Frontal cortex (tissue), 4 donors: ENCODE measurements around the gene MINAR2. TPM values are rescaled to one million over a fixed set of nuclear protein-coding genes. Genes with fewer than 3 reads are reported as not detected.

ENCODE experiments used
- DNase-seq, 2 donors: peaks; one replicate each; pipeline ENCODE4 v3.0.0; 2012; ENCODE audit warnings: low spot score in 2 of 2
- FAIRE-seq: peaks from 2 replicates; lab custom pipeline; 2012; peaks lifted over from hg19 to GRCh38; lab: Jason Lieb, UNC
- total RNA-seq: library from RNA; depleted of rRNA; stranded (reverse); fragments of >200 nt; gene quantifications from one replicate; pipeline ENCODE4 v1.2.3, GENCODE V29; 2014
- donor health status: control.
- donor health status: control.
- donor health status: control.

Gene MINAR2, protein sequence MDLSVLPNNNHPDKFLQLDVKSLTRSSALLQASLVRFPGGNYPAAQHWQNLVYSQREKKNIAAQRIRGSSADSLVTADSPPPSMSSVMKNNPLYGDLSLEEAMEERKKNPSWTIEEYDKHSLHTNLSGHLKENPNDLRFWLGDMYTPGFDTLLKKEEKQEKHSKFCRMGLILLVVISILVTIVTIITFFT
- not detected for total RNA-seq

- DNase-seq: no peak
- no peak for FAIRE-seq
Measured at GRCh38 chr5:129747572-129748407, at the start of gene MINAR2. Gene MINAR2, plus strand, starts transcription at chr5:129748094. Its CDS starts 97 bp downstream, at chr5:129748191.

DNA sequence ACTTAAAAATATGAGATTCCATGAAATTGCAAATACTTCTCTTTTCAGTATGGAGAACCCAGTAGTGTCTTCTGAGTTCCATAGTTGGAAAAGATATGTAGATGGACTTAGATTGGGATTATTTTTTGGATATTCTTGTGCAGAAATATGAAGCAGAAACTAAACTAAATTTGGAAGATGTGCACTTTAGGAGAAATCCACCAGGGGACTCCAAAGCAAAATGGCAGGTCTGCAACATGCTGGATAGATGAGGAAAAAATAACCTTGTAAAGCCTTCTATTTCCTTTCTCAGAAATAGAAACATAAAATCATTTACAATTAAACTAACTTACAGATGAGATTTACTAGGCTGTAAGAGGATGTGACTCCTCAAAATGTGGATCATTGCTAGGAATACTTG lies 49.2 kb upstream of the MINAR2 start:
- DNase-seq (no peak), FAIRE-seq (no peak)

- DNase-seq: no peak
- no peak for FAIRE-seq
Measured at GRCh38 chr5:129716235-129716634, 31.7 kb upstream of the MINAR2 start.

- DNase-seq: no peak
- no peak for FAIRE-seq
Measured at GRCh38 chr5:129716651-129717050, 31.2 kb upstream of the MINAR2 start.

GRCh38 chr5:129717751-129718310 lies 30.1 kb upstream of the MINAR2 start:
- no peak for FAIRE-seq
- DNase-seq: no peak

- no peak for FAIRE-seq
Measured at GRCh38 chr5:129718471-129719090, 29.3 kb upstream of the MINAR2 start.

GRCh38 chr5:129724222-129724621 lies 23.7 kb upstream of the MINAR2 start:
- FAIRE-seq: no peak
- no peak for DNase-seq

More at GRCh38 chr5:129718471-129719090, 29.3 kb upstream of the MINAR2 start:
- DNase-seq: no peak

GRCh38 chr5:129724647-129725046 lies 23.2 kb upstream of the MINAR2 start:
- DNase-seq: no peak
- no peak for FAIRE-seq

GRCh38 chr5:129739773-129740172 lies 8.1 kb upstream of the MINAR2 start:
- DNase-seq (no peak), FAIRE-seq (no peak)

DNA sequence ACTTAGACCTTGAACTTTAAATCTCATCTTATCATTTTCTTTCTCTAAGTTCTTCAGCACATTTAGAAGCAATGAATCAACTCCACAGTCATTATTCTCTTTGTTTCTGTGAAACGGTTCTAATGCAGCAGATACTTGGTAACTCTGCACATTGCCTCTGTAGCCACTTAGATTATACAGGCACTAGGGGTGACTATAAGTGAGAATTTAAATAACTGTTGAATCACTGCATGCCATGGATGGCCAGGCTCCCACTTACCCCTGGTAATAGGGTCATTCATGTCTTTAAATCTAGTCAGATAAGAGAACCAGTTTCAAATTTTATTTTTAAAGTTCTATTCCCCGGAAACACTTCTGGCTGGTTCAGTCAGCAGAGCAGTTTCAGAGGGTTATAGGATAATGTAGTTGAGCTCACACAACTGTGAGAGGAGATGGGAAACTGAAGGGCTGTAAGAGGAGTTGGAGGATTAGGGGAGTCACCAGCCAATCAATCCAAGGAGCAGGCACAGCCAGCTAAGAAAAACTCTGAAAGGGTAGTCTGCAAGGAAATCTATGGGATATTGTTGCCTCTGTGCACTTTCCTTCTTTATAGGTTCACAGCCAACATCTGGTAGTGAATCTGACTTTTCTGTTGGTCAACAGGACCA lies 4.2 kb upstream of the MINAR2 start:
- FAIRE-seq: no peak

DNA sequence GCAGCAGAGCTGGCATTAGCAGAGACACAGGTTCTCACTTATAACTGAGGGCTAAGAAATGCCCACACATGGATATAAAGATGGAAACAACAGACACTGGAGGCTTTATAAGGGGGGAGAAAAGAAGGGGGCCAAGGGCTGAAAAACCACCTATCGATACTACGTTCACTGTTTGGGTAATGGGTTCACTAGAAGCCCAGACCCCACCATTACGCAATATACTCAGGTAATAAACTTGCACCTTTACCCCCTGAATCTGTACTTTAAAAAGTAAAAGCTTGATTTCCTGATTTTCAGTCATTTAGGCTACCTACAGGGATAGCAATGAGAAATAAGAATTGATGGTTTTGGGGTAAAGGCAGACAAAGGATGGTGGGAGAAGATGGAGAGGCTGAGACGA lies 1.9 kb upstream of the MINAR2 start:
- no peak for DNase-seq
- no peak for FAIRE-seq

More for the DNA sequence above, 4.2 kb upstream of the MINAR2 start:
- no peak for DNase-seq

DNA sequence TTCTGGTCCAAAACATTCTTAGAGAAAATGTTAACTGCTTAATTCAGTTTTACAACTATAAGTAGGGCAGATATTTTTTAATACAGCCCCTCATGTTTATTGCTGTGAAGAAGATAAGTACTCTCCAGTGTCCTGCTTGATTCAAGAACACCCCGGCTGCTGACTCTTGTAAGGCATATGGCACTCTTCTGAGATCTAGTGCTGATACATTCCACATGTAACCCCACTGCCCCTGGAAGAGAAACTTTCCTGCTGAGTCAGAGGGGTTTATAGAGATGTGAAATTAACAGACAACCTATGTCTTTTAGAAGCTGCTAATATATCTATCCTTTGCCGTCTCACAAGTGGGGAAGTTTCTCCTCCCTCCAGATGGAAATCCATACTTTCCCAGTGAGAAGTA lies 1.0 kb upstream of the MINAR2 start:
- DNase-seq (no peak), FAIRE-seq (no peak)

DNA sequence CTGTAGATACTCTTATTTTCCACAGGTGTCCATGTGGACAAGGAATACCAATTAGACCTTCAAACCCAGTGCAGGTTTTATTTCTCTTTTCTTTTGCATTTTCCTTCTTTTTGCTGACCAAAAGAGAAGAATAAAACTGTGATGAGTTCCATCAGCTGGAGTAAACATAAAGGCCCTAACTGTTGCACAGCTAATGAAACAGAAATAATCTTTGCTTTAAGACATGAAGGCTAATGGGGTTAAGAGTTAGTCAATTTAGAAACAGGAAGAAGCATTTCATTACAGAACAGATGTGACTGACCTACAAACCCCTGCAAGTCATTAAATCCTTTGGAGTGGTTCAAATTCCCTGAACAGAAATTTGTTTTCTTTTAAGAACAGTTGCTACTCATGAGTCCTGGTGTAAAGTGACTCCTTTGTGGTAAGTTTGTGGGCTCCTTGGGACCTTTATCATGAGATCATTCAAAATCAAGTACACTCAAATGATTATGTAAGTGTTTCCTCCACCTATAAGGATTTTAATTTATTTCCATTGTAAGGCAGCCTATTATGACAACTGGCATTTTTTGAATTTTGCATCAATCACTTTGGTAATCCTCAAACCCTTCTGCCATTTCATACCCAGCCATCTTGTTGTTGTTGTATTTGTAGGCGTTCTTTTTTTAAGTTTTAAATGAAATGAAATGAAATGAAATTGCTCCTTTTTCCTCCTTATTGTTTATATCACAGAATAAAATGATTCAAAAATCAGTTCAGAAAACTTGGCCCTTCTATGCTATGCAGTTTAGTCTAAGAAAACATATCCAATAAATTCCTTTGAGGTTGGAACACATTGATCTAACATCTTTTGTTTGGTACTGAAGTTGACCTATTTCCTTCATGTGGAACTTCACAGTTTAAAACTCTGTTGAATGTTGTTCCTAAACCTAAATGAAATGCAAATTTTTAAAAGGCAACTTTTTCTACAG lies 1.3 kb downstream of the MINAR2 start:
- DNase-seq: no peak
- no peak for FAIRE-seq

DNA sequence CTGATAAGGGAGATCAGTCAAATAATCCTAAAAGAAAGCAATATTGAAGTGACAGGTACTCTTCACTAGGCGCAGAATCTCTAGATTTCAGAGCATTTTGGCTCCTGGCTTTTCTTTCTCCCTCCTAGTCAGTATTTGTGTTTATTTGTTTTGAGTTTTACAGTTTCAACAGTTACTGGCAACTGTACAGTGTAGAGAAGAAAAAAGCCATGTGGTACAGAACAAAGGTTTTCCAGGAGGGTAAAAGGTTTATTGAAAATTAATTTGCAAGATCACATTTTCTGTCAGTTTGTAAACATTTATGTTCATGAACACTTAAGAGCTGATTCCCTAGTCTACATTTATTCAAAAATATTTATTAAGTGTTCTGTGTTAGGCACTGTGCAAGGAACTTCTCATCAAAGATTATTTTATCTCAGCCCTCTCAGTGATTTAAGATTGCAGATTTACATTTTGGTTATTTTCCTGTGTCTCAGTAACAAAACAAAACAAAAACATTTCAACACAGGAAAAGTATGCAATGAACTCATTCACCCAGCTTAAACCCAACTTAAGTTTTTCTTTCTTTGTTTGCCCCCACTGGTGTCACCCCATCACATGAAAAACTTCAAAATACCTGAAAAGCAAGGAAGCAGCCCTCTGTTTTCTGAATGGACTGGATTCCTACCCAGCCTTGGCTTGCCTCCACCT lies 12.9 kb downstream of the MINAR2 start:
- FAIRE-seq (no peak), DNase-seq (no peak)

- DNase-seq (no peak), FAIRE-seq (no peak)
Measured at GRCh38 chr5:129763651-129764050, 15.8 kb downstream of the MINAR2 start.

DNA sequence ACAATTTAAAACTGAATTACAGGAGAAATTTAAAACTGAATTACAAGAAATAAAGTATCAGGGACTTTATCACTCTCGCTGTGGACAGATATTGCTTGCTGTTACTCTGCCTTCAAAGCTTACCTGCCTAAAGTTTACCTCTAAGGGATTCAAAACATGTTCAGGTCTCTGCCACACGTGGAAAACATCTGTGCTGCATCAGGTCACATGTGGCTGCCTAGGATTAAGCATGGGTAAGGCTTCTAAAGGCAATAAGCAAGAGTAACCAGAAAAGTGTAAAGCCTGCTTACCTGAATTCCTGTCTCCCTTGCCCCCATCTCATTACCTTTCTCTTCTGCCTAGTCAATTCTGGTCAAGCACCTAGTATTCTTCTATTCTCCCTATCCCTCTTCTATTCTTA lies 18.9 kb downstream of the MINAR2 start:
- no peak for FAIRE-seq
- DNase-seq: no peak

DNA sequence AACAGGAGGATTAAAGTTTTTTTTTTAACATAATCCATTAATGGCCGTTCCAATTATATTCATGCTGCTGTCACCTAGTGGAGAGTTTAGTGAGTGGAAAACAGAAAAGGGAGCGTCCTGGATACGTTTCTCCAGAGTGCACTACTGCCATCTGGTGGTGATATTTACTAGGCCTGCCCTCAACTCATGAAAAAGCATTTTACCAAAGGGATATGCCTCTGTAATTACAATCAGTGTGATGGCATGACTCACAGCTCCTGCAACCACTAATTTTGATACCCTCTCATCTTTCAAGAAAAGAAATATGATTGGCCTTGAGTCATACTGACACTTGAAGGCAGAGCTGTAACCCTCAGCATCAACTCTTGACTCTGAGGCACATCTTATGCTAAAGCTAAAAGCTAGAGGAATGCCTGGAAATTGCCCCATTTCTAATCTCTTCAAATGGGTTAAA lies 20.1 kb downstream of the MINAR2 start:
- FAIRE-seq (peak; percentile 96), DNase-seq (peak; percentile 12 to 49)

DNA sequence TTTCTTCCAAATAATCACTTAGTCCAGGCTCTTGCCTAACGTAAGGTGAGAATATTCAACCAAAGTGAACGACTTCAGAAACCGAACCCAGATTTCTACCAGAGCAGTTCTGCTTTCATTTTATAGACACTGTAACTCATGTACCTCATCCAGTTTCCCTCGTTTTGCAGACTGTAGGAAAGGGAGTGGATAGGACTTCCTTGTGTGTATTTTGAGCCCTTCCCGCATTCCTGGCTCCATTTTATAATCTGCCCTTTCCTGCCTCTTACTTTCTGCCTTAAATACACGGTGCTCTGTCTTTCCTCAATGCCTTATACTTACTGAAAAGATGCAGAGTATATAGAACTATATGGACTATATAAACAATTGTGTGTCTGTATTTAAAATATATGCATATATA lies 20.8 kb downstream of the MINAR2 start:
- DNase-seq (no peak), FAIRE-seq (no peak)
